Natural killer cell (primary cell): ENCODE data around the gene RGS6. TPM values are rescaled to one million over a fixed set of nuclear protein-coding genes. Genes with fewer than 3 reads are reported as not detected.

Source experiments
- ATAC-seq, 3 donors: fragments of 150-1000 bp in 2 of 3; fragments of 200-7000 bp in 1 of 3; cut with Tn5 transposase; 1 replicate in 1 of 3; 2 replicates in 2 of 3; pipeline ENCODE4 v1.10.0; 2021; ENCODE audit warnings: mild to moderate bottlenecking in 2 of 3, moderate library complexity in 2 of 3
- DNase-seq, 2 donors: peaks; one replicate each; pipeline versions ENCODE4 v3.0.0 to v3.0.0-alpha.2; 2013 to 2021; ENCODE audit warnings: mixed read lengths in 1 of 2
- H3K27ac ChIP-seq: one replicate; pipeline ENCODE4 v1.5.1; 2013; ENCODE audit warnings: mild to moderate bottlenecking, low read length
- H3K27me3 ChIP-seq: one replicate; pipeline ENCODE4 v1.6.1; 2013; ENCODE audit warnings: low read length; ENCODE audit not compliant: control insufficient read depth, insufficient read depth
- H3K36me3 ChIP-seq: one replicate; pipeline ENCODE4 v1.6.1; 2013; ENCODE audit warnings: low read length; ENCODE audit not compliant: control insufficient read depth, insufficient read depth
- H3K4me1 ChIP-seq: one replicate; pipeline ENCODE4 v1.6.1; 2013; ENCODE audit warnings: low read length; ENCODE audit not compliant: control insufficient read depth, insufficient read depth
- H3K4me3 ChIP-seq: one replicate; pipeline ENCODE4 v1.5.1; 2013; ENCODE audit warnings: low read length
- H3K9me3 ChIP-seq: one replicate; pipeline ENCODE4 v1.6.1; 2013; ENCODE audit warnings: low read length; ENCODE audit not compliant: control insufficient read depth, insufficient read depth
- H3K27ac Mint-ChIP-seq, 2 donors: one replicate each; pipeline ENCODE4 v1.8.0; 2022; ENCODE audit warnings: mild to moderate bottlenecking in 2 of 2, mixed read lengths in 2 of 2, moderate library complexity in 1 of 2
- H3K27me3 Mint-ChIP-seq, 2 donors: one replicate each; pipeline ENCODE4 v1.8.0; 2022; ENCODE audit warnings: low read depth in 2 of 2, mixed read lengths in 2 of 2
- H3K36me3 Mint-ChIP-seq: one replicate; pipeline ENCODE4 v1.8.0; 2022; ENCODE audit warnings: mixed read lengths
- H3K4me1 Mint-ChIP-seq, 2 donors: one replicate each; pipeline ENCODE4 v1.8.0; 2022; ENCODE audit warnings: mixed read lengths in 2 of 2
- H3K4me3 Mint-ChIP-seq: one replicate; pipeline ENCODE4 v1.8.0; 2022; ENCODE audit warnings: mild to moderate bottlenecking, moderate library complexity, mixed read lengths
- H3K9me3 Mint-ChIP-seq, 2 donors: one replicate each; pipeline ENCODE4 v1.8.0; 2022; ENCODE audit warnings: mixed read lengths in 2 of 2
- CTCF ChIP-seq: fragments of 200-600 bp; IDR thresholded peaks from one replicate; pipeline ENCODE4 v1.8.0; 2022; ENCODE audit warnings: antibody characterized with exemption
- WGBS: methylation state at CpG from one replicate; pipeline ENCODE4 v1.1.7; 2013; ENCODE audit warnings: missing lambda C conversion rate; ENCODE audit not compliant: insufficient coverage; 5-methylcytosine and 5-hydroxymethylcytosine counted together
- intact Hi-C: fragments of 100-400 bp; cut with micrococcal nuclease; formaldehyde crosslinking; loops from one replicate; pipeline ENCODE4 v1.14.2; 2022
- total RNA-seq, 4 donors: library from RNA; stranded (reverse); fragments of 120-200 nt in 1 of 4; gene quantifications; one replicate each; pipeline versions ENCODE4 v1.2.3 to v1.2.4, GENCODE V29; 2013 to 2022

The RGS6 gene
- total RNA-seq, 3 donors from 2014 or later (not counting 1 experiment from before 2014, with no cell fraction given): 0.75 to 1.4 TPM; not detected in 1

GRCh38 chr14:72439707-72440106, 507.5 kb downstream of the RGS6 start:
- ATAC-seq (peak; percentile 25 to 51 (median 31)), DNase-seq (no peak)
- Histone ChIP-seq H3K9me3 (no peaks in the 10 kb centered on the region), H3K27me3 (no peaks in the 10 kb centered on the region), H3K4me1 (peaks cover 58% of the 10 kb centered on the region), H3K27ac (no peak overlapping the region), H3K4me3 (no peak overlapping the region), H3K36me3 (no peaks in the 10 kb centered on the region)
- Mint-ChIP-seq H3K4me3 (peak overlapping the region; percentile 64), H3K9me3 (no peaks in the 10 kb centered on the region), H3K27ac (peak overlapping the region; percentile 15 to 81), H3K27me3 (no peaks in the 10 kb centered on the region), H3K4me1 (peaks cover 82 to 86% of the 10 kb centered on the region in 2 donors), H3K36me3 (no peaks in the 10 kb centered on the region)
- intact Hi-C loops: no loop called here
- TF ChIP-seq CTCF: no peak
- 1% methylated on average over 4 of the region's 4 CpGs for WGBS

GRCh38 chr14:72443256-72443655, 511.0 kb downstream of the RGS6 start:
- TF ChIP-seq CTCF: no peak
- H3K36me3 ChIP-seq: no peaks in the 10 kb centered on the region
- peak in 2 of 3 donors; percentile 56 to 58 for ATAC-seq
- H3K4me3 Mint-ChIP-seq: peak overlapping the region; percentile 78
- intact Hi-C loops: no loop called here
- H3K27me3 ChIP-seq: no peaks in the 10 kb centered on the region
- H3K9me3 Mint-ChIP-seq: no peaks in the 10 kb centered on the region
- DNase-seq: no peak
- WGBS: 70% methylated on average over 2 of the region's 2 CpGs
- H3K27ac Mint-ChIP-seq: peak overlapping the region in 1 of 2 donors; percentile 59
- peaks cover 64% of the 10 kb centered on the region for H3K4me1 ChIP-seq
- no peaks in the 10 kb centered on the region for H3K27me3 Mint-ChIP-seq
- no peaks in the 10 kb centered on the region for H3K9me3 ChIP-seq
- H3K27ac ChIP-seq: no peak overlapping the region
- H3K4me3 ChIP-seq: no peak overlapping the region
- peaks cover 59 to 71% of the 10 kb centered on the region in 2 donors for H3K4me1 Mint-ChIP-seq
- no peaks in the 10 kb centered on the region for H3K36me3 Mint-ChIP-seq

GRCh38 chr14:72443991-72444441, 511.8 kb downstream of the RGS6 start:
- ATAC-seq (peak; percentile 52 to 70 (median 62)), DNase-seq (peak in 1 of 2 donors; percentile 47)
- no peak for TF ChIP-seq CTCF
- no peaks in the 10 kb centered on the region for H3K27me3 ChIP-seq
- H3K4me1 ChIP-seq: peaks cover 63% of the 10 kb centered on the region
- no peaks in the 10 kb centered on the region for H3K36me3 ChIP-seq
- H3K4me1 Mint-ChIP-seq: peaks cover 51 to 63% of the 10 kb centered on the region in 2 donors
- WGBS: 1% methylated on average over 6 of the region's 8 CpGs
- H3K27ac Mint-ChIP-seq: peak overlapping the region; percentile 29 to 59
- no peaks in the 10 kb centered on the region for H3K27me3 Mint-ChIP-seq
- H3K4me3 Mint-ChIP-seq: peak overlapping the region; percentile 78
- H3K9me3 Mint-ChIP-seq: no peaks in the 10 kb centered on the region
- no peaks in the 10 kb centered on the region for H3K9me3 ChIP-seq
- no peak overlapping the region for H3K4me3 ChIP-seq
- intact Hi-C loops: no loop called here
- H3K27ac ChIP-seq: no peak overlapping the region
- H3K36me3 Mint-ChIP-seq: no peaks in the 10 kb centered on the region

GRCh38 chr14:72444701-72445100, 512.5 kb downstream of the RGS6 start:
- no peak for ATAC-seq
- Histone ChIP-seq H3K36me3 (no peaks in the 10 kb centered on the region), H3K4me3 (no peak overlapping the region), H3K27me3 (no peaks in the 10 kb centered on the region), H3K9me3 (no peaks in the 10 kb centered on the region), H3K4me1 (peaks cover 56% of the 10 kb centered on the region), H3K27ac (no peak overlapping the region)
- Mint-ChIP-seq H3K4me1 (peaks cover 44 to 56% of the 10 kb centered on the region in 2 donors), H3K36me3 (no peaks in the 10 kb centered on the region), H3K9me3 (no peaks in the 10 kb centered on the region), H3K27ac (peak overlapping the region in 1 of 2 donors; percentile 59), H3K4me3 (no peak overlapping the region), H3K27me3 (no peaks in the 10 kb centered on the region)
- 89% methylated on average over 6 of the region's 6 CpGs for WGBS
- TF ChIP-seq CTCF: no peak
- DNase-seq: no peak
- intact Hi-C loops: no loop called here
